ENCODE measurements around the gene FOXP1.
A peak's percentile ranks its signal among the peaks of the same experiment; 100 is the strongest.
"Not testable (repeated sequence)": the region's sequence is repeated elsewhere in the genome, so short reads cannot be mapped to it uniquely, and the experiment has no call there.

The FOXP1 gene

DNA sequence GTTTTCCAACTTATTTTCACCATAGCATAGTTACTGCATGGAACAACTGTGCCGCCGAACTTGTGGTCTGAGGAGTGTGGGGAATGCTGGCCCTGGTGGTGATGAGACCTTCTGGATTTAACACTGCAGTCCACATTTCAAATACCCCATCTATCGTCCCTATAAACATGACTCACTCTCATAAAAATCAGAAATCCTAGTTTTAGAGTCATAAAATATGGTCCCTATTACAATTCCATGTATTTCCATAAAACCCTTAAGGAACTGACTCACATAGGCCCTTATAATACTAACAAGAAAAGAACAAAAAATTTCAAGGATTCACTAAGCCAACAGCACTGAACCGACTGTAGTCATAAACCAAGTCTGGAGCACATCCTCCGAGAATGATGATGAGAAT lies 147.2 kb downstream of the FOXP1 start:
- Mint-ChIP-seq H3K36me3 (ENCODE audit: low read depth) (peaks cover 8% of the 10 kb centered on the region), H3K9me3 (peaks cover 5% of the 10 kb centered on the region), H3K27ac (no peak overlapping the region), H3K4me3 (no peak overlapping the region), H3K27me3 (ENCODE audit: low read depth) (peaks cover 31% of the 10 kb centered on the region), H3K4me1 (ENCODE audit: low read depth) (peaks cover 38% of the 10 kb centered on the region)

DNA sequence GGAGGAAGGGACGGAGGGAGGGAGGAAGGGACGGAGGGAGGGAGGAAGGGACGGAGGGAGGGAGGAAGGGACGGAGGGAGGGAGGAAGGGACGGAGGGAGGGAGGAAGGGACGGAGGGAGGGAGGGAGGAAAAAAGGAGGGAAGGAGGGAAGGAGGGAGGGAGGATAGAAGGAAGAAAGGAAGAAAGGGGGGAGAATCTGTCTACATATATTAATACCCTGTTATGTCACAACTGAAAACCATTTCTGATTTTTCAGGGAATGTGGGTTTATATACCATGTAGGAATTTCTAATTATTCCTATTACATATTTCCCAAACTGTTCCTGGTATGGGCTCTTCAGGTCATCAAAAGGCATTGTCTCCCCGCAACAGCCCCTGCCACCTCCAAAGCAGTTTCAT lies 147.7 kb downstream of the FOXP1 start:
- H3K4me3 Mint-ChIP-seq; H3K9me3 Mint-ChIP-seq; H3K36me3 Mint-ChIP-seq (ENCODE audit: low read depth); H3K27ac Mint-ChIP-seq: not testable (repeated sequence)
- H3K4me1 Mint-ChIP-seq (ENCODE audit: low read depth) = peaks cover 33% of the 10 kb centered on the region
- H3K27me3 Mint-ChIP-seq (ENCODE audit: low read depth) = peaks cover 34% of the 10 kb centered on the region

DNA sequence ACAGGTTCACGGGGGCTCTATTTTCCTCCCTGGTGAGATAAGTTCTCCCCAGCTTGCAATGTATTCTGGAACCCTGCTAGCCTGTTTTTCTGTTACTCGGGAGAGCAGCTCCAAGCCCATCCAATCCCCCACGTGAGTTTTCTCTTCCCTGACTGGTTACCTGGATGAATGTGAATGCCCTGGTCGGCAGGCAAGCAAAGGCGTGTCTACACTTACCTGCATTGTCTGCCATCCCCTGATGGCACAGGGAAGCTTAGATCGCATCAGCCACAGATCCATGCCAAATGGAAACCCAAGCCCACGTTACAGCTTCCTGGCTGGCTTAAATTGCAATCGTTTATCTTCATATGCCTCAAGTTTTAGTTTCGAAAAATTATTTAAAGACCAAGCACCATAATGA lies 149.9 kb downstream of the FOXP1 start:
- peaks cover 48% of the 10 kb centered on the region for H3K27me3 Mint-ChIP-seq (ENCODE audit: low read depth)
- no peak overlapping the region for H3K27ac Mint-ChIP-seq
- peaks cover 5% of the 10 kb centered on the region for H3K9me3 Mint-ChIP-seq

DNA sequence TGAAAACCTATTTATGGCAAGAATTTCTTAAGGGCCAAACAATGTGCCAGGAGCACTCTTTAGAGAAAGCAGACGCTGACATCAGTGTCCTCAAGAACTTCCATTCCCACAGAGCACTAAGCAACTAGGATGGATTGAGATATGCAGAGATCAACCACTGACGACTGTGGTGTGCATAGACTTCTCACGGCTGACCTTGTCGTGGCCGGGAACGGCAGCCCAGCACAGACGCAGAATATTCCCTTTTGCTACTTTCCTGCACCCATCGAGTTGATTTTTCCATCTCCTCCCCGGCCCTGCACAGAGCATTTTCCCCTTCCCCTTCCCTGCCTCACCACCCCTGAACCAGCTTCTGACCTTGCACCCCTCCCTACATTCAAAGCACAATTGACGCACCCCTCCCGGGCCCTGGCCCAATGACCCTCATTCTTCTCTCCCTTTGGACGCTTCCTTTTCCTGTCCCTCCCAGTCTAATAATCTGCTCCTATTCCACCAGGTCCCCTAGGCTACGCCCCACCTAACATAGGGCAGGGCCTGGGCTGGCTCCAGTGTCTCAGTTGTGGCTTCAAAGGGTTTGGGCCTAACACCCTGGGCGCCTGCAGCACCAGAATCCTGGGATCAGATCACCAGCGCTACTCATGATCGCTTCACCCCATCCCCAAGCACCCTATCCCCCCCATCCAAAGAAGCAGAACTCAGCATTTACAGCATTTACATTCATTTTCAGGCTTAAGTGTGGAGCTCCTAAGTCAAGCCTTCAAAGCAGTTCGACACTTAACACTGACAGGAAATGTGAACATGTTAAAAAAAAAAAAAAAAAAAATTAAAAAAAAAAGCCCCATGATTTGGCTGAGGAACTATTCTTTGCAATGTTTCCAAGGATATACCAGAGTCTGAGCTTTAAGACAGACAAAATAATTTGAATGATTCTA lies 151.2 kb downstream of the FOXP1 start:
- H3K36me3 Mint-ChIP-seq (ENCODE audit: low read depth) = peaks cover 4% of the 10 kb centered on the region
- H3K4me3 Mint-ChIP-seq = no peak overlapping the region
- H3K4me1 Mint-ChIP-seq (ENCODE audit: low read depth) = peaks cover 21% of the 10 kb centered on the region
- peaks cover 52% of the 10 kb centered on the region for H3K27me3 Mint-ChIP-seq (ENCODE audit: low read depth)
- peaks cover 5% of the 10 kb centered on the region for H3K9me3 Mint-ChIP-seq
- peak overlapping the region; percentile 62 for H3K27ac Mint-ChIP-seq

More for the DNA sequence above, 149.9 kb downstream of the FOXP1 start:
- no peak overlapping the region for H3K4me3 Mint-ChIP-seq
- H3K36me3 Mint-ChIP-seq (ENCODE audit: low read depth) = peaks cover 8% of the 10 kb centered on the region
- H3K4me1 Mint-ChIP-seq (ENCODE audit: low read depth) = peaks cover 27% of the 10 kb centered on the region

DNA sequence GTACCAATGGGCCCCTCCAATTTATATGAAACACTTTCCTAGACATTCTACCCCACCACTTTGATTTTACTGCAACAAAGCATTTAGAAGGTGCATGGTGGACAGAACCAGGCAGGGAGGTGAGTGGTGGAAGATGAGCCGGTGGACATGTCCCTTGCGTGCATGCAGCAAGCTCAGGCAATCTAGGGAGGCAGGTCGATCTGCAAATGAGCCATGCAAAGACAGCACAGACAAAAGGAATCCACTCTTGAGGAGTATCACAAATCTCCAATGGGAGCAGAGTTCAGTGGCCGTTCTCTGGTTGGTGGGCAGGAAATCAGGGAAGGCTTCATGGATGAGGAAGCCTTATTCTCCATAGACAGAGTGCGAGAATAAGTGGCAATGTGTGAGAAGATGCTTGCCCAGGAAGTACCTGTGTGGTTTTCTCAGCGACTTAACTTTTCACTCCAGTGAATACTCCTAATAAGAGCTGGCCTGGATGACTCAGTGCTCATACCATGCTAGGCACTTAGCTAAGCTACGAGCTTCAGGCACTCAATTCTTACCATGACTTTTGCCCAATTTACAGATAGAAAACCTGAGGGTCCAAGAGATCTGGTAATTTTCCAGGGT lies 152.5 kb downstream of the FOXP1 start:
- Mint-ChIP-seq H3K9me3 (peaks cover 5% of the 10 kb centered on the region), H3K4me3 (no peak overlapping the region), H3K36me3 (ENCODE audit: low read depth) (peaks cover 3% of the 10 kb centered on the region), H3K27me3 (ENCODE audit: low read depth) (peaks cover 57% of the 10 kb centered on the region), H3K4me1 (ENCODE audit: low read depth) (peaks cover 17% of the 10 kb centered on the region), H3K27ac (no peak overlapping the region)

DNA sequence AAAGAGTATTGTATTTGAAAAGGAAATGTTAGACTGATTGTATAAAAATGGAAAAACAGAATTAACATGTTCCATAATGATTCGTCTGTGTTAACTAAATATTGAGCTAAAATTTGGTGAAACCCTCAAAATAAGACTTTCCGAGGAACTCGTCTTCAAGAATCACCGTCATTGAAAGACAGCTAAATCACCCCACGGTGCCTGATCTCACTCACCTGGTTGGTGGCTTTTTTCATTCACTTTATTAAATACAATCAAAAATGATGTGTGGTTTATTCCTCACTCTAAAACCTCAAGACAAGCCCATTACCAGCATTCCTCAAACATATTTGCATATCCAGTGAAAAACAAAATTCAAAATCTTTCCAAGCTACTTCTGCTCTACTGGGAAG lies 153.9 kb downstream of the FOXP1 start:
- Mint-ChIP-seq H3K27ac (no peak overlapping the region), H3K27me3 (ENCODE audit: low read depth) (peaks cover 62% of the 10 kb centered on the region), H3K4me1 (ENCODE audit: low read depth) (peaks cover 20% of the 10 kb centered on the region), H3K9me3 (peaks cover under 1% of the 10 kb centered on the region), H3K36me3 (ENCODE audit: low read depth) (peaks cover 1% of the 10 kb centered on the region), H3K4me3 (no peak overlapping the region)

DNA sequence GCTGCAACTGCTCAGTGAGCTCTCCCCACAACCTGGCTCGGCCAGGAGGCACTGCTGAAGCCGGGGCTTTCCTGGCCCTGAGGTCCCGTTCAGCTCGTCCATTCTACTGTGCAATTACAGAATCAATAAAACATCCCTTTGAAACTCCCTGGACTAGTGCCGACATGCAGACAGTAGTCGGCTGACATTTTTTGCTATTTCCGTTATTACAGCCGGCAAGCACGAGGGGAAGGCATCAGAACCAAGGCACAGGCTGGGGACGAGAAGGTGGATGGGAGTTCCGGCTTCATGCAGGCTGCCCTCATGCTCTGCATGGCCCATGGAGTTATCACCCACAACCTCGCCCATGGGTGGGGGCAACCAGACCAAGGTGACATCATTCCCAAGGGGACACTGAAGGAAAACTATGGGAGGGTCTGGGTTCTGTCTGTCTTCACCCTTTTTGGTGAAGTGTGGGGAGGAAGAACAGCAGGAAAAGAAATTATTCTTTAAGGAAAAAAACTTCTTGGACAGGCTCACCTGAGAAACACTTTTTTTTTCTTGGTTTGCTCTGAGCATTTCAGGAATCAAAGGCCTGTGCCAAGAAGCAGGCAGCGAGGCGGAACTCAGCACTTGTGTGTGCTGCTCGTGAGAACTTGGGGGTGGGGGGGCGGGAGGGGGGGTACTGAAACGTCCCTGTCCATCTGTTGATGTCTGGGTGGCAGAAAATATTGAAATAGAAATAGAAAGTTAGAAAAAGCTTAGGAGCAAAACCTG lies 154.5 kb downstream of the FOXP1 start:
- no peaks in the 10 kb centered on the region for H3K9me3 Mint-ChIP-seq
- H3K27me3 Mint-ChIP-seq (ENCODE audit: low read depth) = peaks cover 68% of the 10 kb centered on the region
- peaks cover 20% of the 10 kb centered on the region for H3K4me1 Mint-ChIP-seq (ENCODE audit: low read depth)
- H3K36me3 Mint-ChIP-seq (ENCODE audit: low read depth) = peaks cover 2% of the 10 kb centered on the region
- no peak overlapping the region for H3K4me3 Mint-ChIP-seq
- no peak overlapping the region for H3K27ac Mint-ChIP-seq

DNA sequence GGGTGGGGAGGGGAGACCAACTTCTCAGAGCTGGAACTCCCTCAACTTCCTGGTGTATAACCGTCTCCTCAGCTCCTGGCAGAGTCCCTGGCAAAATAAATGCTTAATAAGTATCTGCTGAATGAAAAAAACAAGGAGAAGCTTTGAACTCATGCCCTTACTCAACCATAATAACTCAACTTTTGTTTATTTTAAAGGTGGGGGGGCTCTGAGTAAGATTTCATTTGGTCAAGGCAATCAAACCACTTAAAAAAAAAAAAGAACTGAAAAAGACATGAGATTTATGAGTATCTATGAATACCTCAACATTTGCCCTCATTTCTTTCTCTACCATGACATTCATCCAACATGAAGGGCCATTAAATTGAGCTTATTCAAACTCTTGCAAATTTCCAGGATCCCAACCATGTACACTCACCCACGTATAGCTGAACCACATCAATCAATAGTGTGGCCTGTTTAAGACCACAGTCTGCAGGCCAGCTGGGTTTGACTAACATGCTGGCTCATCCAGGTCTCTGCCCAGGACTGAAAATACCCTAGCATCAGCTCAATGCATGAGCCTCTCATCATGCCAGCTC lies 157.9 kb downstream of the FOXP1 start:
- H3K36me3 Mint-ChIP-seq (ENCODE audit: low read depth) = peaks cover 6% of the 10 kb centered on the region
- peaks cover 82% of the 10 kb centered on the region for H3K27me3 Mint-ChIP-seq (ENCODE audit: low read depth)
- H3K9me3 Mint-ChIP-seq = no peaks in the 10 kb centered on the region
- no peak overlapping the region for H3K27ac Mint-ChIP-seq
- no peak overlapping the region for H3K4me3 Mint-ChIP-seq
- peaks cover 21% of the 10 kb centered on the region for H3K4me1 Mint-ChIP-seq (ENCODE audit: low read depth)

DNA sequence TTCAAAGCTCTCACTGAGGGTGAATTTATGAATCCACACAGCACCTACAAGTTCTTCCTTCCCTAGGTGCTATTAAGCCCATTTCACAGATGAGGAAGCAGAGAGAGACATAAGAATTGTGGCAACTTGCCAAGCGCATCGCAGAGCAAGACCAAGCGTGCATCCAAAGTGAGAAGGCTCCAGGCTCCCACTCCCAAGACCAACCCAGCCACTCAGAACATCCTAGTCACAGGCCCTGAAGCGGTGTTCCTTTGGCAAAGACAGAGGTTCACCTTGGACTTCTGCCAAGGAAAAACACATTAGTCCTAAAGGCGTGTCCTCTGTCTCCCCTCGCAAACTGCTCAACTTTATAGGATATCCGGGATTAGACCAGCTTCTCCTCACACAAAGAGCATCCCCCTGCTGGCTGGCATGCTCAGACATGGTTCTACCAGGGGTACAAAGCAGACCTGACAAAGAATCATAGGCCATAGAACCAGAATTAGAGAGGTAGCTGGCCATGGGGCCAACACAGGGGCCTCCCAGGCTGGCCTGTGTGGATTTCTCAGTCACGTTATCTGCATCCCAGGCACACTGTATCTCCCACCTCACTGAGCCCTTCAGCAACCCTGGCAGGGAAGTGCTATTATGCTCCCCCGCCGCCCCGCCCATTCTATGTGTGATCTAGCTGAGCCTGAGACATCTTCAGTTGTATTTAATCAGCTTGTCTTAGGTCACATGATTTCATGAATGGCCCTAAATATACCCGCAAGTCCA lies 160.2 kb downstream of the FOXP1 start:
- Mint-ChIP-seq H3K27me3 (ENCODE audit: low read depth) (peaks cover 83% of the 10 kb centered on the region), H3K9me3 (no peaks in the 10 kb centered on the region), H3K4me3 (no peak overlapping the region), H3K36me3 (ENCODE audit: low read depth) (peaks cover 6% of the 10 kb centered on the region), H3K4me1 (ENCODE audit: low read depth) (peaks cover 21% of the 10 kb centered on the region), H3K27ac (no peak overlapping the region)

DNA sequence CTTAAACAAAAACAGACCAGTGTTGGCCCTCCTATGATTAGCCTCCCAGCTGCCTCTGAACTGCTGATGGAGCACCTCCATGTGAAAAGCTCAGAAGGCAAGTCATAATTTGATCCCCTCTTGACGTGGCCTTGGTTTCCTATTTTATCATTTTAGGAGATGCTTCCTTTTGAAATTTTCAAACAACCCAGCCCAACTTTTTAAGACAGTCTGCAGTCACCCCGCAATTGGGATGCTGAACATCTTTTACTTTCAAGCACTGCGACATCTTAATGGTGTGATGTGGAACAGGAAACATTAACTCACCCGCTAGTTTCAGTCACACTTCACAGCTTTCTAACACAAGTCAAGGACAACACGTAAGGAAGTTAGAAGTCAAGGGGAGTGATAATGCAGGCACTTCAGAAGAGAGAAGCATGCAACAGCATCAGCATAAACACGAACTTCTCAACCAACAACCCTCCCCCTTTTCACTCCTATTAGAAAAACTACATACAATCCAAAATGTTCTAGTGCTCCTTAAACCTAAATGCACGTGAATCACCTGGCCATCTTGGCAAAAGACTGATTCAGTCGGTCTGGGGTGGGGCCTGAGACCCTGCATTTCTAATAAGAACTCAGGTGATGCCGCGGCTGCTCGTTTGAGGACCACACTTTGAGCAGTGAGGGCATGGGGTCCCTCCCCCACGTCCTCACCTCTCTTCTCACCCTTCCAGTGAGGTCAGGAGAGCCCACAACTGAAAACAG lies 161.5 kb downstream of the FOXP1 start:
- Mint-ChIP-seq H3K9me3 (no peaks in the 10 kb centered on the region), H3K27me3 (ENCODE audit: low read depth) (peaks cover 84% of the 10 kb centered on the region), H3K4me1 (ENCODE audit: low read depth) (peaks cover 23% of the 10 kb centered on the region), H3K4me3 (peak overlapping the region; percentile 4), H3K27ac (peak overlapping the region; percentile 61), H3K36me3 (ENCODE audit: low read depth) (peaks cover 6% of the 10 kb centered on the region)

DNA sequence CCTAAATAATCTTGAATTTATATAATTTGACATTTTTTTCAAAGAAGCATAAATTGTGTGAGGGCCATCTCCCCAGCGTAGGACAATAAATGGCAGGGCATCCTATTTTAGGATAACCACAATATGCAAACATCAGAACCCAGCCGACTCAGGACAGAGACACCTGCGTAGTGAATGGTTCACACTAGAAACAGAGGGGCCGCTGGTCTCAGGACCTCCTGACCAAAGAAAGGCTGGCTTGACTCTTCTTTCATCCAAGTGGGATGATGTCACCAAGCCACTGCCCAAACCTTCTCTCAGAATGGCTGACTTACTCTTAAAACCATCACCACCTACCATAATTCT lies 162.1 kb downstream of the FOXP1 start:
- no peak overlapping the region for H3K27ac Mint-ChIP-seq
- H3K36me3 Mint-ChIP-seq (ENCODE audit: low read depth) = peaks cover 6% of the 10 kb centered on the region
- H3K4me1 Mint-ChIP-seq (ENCODE audit: low read depth) = peaks cover 27% of the 10 kb centered on the region
- peaks cover 86% of the 10 kb centered on the region for H3K27me3 Mint-ChIP-seq (ENCODE audit: low read depth)
- no peaks in the 10 kb centered on the region for H3K9me3 Mint-ChIP-seq
- no peak overlapping the region for H3K4me3 Mint-ChIP-seq

DNA sequence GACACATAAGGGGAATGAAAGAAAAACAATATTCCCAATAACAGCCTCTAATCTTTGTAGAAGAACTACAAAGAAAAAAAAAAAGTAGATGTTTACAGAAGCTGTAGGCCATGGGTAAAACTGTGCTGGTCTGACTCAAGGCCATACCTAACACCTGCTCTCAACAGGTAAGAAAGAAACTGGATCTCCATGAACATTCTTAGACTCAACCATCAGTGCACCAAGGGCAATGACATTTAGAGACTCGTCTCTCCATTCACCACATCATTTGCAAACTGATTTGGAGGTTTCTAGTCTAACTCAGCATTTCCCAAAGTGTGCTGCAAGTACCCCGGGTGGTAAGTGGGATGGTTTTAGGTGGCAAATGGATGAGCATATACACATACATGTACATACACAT lies 164.2 kb downstream of the FOXP1 start:
- Mint-ChIP-seq H3K27ac (no peak overlapping the region), H3K4me3 (no peak overlapping the region), H3K27me3 (ENCODE audit: low read depth) (peaks cover 86% of the 10 kb centered on the region), H3K9me3 (no peaks in the 10 kb centered on the region), H3K36me3 (ENCODE audit: low read depth) (peaks cover 4% of the 10 kb centered on the region), H3K4me1 (ENCODE audit: low read depth) (peaks cover 31% of the 10 kb centered on the region)

DNA sequence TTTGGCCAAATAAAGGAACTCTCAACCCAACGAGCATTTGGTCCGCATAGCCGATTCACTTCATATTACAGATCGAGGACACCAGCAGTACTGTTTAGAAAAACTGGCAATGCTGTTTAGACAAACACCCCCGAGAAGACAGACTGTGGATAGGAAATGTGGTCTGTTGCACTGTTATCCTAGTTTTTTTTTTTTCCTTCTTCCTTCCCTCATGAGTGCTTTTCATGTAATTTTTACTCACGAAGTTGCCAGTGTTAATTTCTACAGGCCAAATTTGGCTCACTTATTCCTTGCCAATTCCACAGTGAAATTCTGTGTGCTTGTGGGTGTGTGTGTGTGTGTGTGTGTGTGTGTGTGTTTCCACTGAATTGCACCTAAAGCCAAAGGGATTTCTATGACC lies 165.7 kb downstream of the FOXP1 start:
- H3K27ac Mint-ChIP-seq = no peak overlapping the region
- H3K9me3 Mint-ChIP-seq = no peaks in the 10 kb centered on the region
- peaks cover 4% of the 10 kb centered on the region for H3K36me3 Mint-ChIP-seq (ENCODE audit: low read depth)
- H3K4me3 Mint-ChIP-seq = no peak overlapping the region
- peaks cover 83% of the 10 kb centered on the region for H3K27me3 Mint-ChIP-seq (ENCODE audit: low read depth)
- peaks cover 29% of the 10 kb centered on the region for H3K4me1 Mint-ChIP-seq (ENCODE audit: low read depth)
